Rectal smooth muscle tissue (tissue), 1 donor: Measurements from ENCODE around the gene DVL1.
"Not testable (repeated sequence)": the region's sequence is repeated elsewhere in the genome, so short reads cannot be mapped to it uniquely, and the experiment has no call there.

Experiments used
- H3K27ac ChIP-seq: one replicate; pipeline ENCODE4 v1.7.0; 2013; ENCODE audit warnings: low read depth, low read length, inconsistent platforms
- H3K27me3 ChIP-seq: one replicate; pipeline ENCODE4 v1.7.0; 2013; ENCODE audit warnings: low read length; ENCODE audit not compliant: control insufficient read depth, insufficient read depth
- H3K36me3 ChIP-seq: one replicate; pipeline ENCODE4 v1.7.0; 2013; ENCODE audit warnings: low read length; ENCODE audit not compliant: control insufficient read depth, insufficient read depth
- H3K4me1 ChIP-seq: one replicate; pipeline ENCODE4 v1.7.0; 2013; ENCODE audit warnings: low read length; ENCODE audit not compliant: control insufficient read depth, insufficient read depth
- H3K4me3 ChIP-seq: one replicate; pipeline ENCODE4 v1.7.0; 2013; ENCODE audit warnings: low read length
- H3K9ac ChIP-seq: one replicate; pipeline ENCODE4 v1.7.0; 2013; ENCODE audit warnings: low read length

Gene DVL1

DNA sequence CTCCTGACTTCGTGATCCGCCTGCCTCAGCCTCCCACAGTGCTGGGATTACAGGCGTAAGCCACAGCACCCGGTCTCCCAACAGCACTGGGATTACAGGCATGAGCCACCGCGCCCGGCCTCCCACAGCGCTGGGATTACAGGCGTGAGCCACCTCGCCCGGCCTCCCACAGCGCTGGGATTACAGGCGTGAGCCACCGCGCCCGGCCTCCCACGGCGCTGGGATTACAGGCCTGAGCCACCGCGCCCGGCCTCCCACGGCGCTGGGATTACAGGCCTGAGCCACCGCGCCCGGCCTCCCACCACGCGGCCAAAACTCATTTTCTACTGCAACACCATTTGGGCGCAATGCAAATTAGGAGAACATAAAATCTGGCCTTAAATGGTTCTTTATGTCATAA lies 36.1 kb upstream of the DVL1 start:
- H3K36me3 ChIP-seq = peaks cover 35% of the 10 kb centered on the region
- not testable (repeated sequence) for H3K9ac ChIP-seq, H3K27ac ChIP-seq, H3K4me1 ChIP-seq, H3K27me3 ChIP-seq, H3K4me3 ChIP-seq

DNA sequence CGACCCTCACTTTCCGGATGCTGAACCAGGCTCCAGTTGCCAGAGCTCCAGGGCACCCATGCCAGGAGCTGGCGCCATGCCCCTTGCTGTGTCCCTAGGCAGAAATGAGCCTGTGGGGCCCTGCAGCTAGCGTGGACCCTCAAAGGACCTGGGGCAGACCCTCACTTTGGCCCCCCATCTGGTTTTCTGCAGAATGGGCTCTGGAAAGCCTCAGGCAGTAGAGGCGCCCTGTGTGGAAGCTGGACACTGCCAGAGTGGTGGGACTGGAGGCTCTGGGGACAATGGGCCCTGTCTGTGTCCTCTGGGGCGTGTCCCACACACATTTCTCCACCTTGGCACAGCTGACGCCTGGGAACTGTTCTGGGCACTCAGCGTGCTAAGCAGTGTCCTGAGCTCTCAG lies 32.1 kb upstream of the DVL1 start:
- H3K27ac ChIP-seq = no peak overlapping the region
- peaks cover 4% of the 10 kb centered on the region for H3K36me3 ChIP-seq
- H3K4me1 ChIP-seq = no peaks in the 10 kb centered on the region
- no peak overlapping the region for H3K9ac ChIP-seq
- no peak overlapping the region for H3K4me3 ChIP-seq
- H3K27me3 ChIP-seq = no peaks in the 10 kb centered on the region

DNA sequence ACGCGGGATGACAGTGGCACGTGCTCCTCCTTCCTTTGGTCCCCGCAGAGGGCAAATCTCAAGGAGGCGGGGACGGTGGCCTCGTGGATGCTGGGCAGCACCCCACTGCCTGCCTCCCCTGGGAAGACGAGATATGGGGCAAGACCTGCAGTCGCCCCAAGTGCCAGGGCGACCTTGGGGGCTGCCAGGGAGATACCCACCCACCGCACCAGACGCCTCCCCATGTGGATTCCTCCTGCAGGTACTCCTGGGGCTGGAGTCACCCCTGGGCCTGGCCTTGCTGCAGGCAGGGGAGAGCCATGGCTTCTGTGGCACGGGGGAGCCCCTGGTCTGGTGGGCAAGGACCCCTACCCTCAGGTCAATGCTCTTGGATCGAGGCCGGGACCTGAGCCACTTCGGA lies 31.6 kb upstream of the DVL1 start:
- Histone ChIP-seq H3K27me3 (no peaks in the 10 kb centered on the region), H3K4me1 (peaks cover 3% of the 10 kb centered on the region), H3K4me3 (no peak overlapping the region), H3K36me3 (no peaks in the 10 kb centered on the region), H3K9ac (no peak overlapping the region), H3K27ac (no peak overlapping the region)

DNA sequence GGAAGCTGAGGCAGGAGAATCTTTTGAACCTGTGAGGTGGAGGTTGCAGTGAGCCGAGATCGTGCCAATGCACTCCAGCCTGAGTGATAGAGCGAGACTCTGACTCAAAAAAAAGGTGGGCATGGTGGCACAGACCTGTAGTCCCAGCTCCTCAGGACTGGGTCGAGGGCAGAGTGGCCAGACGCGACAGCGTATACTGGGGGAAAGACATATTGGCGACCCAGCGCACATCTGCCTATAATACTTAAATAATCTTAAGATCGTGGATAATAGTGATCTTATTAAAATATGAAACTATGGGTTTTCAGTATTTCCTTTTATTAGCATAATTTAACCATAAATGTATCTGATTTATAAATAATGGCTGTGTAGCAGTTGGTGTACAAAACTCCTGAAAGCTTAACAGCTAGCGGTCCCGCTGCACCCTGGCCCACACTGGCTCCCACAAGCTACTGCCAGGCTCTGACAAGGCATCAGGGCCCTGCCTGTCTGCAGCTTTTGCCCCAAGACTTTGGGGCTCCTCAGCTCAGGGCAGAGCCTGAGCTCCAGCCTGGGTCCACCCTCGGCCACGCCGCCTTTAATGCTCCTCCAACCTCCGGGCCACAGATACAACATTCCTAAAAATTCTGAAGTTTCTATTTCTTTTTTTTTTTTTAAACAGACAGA lies 28.5 kb upstream of the DVL1 start:
- H3K4me1 ChIP-seq = peaks cover 13% of the 10 kb centered on the region
- no peak overlapping the region for H3K4me3 ChIP-seq
- no peaks in the 10 kb centered on the region for H3K36me3 ChIP-seq
- H3K9ac ChIP-seq = no peak overlapping the region
- H3K27ac ChIP-seq = no peak overlapping the region
- H3K27me3 ChIP-seq = no peaks in the 10 kb centered on the region

DNA sequence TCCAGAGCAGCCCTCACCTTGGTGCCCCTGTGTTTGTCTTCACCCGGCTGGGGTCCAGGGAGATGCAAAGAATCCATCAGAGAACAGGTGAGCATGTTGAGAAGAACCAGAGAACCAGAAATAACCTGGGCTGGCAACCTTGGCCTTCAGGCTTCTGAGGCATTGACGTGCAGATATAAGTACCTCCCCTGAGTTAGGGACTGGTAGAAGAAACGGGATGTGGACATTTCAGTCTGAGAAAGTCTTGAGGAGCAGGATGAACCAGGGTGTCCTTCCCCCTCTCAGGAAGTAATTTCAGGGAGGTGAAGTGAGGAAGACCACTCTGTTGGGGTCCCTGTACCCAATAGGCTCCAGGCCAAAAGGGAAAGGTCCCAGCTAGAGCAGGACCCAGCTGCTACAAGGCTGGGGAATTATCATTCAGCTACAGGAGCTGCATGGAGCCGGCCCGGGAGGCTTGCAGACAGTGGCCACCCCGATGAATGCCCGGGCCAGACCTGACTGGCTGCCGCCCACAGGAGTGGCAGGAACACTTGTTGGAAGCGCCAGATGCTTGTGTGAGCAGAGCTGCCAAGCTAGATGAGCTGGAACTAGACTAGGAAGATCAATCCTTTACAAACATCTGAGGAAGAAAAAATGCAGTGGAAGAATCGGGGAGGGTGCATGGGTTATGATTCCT lies 27.5 kb upstream of the DVL1 start:
- no peak overlapping the region for H3K4me3 ChIP-seq
- no peak overlapping the region for H3K9ac ChIP-seq
- no peak overlapping the region for H3K27ac ChIP-seq
- H3K27me3 ChIP-seq = no peaks in the 10 kb centered on the region
- H3K36me3 ChIP-seq = no peaks in the 10 kb centered on the region
- peaks cover 15% of the 10 kb centered on the region for H3K4me1 ChIP-seq

DNA sequence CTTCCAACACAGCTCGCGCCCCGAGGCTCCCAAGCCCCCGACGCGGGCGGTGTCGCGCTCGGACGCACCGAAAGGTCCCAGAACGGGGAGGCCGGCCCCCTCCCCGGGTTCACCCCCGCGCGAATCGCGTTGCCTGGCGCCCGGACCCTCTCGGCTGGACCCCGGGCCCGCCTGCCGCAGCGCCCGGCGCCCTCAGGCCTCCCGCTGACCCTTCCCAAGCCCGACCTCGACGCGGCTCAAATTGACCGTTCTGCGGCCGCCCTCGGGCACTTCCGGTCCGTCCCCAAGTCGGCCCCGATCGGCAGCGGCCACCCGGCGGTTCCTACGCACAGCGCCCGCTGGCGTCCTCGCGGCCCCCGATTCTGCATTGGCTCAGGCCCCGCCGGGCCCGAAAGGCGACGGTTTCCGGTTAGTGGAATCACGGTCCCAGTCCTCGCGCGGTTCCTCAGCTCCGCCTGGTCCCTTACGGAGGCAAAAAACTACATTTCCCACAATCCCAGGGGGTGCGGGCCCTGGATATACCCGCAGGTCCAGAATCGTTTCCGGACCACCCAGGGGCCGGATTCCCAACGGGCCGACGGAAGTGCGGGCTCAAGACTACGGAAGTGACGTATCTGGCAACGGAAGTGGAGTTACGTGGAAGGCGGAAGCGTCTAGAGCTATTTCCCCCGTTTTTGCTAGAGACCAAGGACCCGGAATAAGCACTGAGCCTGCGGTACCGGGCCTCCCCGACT lies 25.9 kb upstream of the DVL1 start, which contains the start of gene AURKAIP1:
Gene AURKAIP1 (minus strand): TSS at position 279 of the 734 bp plus-strand sequence. CDS start 451 bp downstream, outside the sequence.
- peak within 1 kb of the TSS; percentile 84 for H3K27ac ChIP-seq
- no peaks in the 10 kb centered on the region for H3K27me3 ChIP-seq
- H3K4me3 ChIP-seq = peak within 1 kb of the TSS; percentile 94
- H3K9ac ChIP-seq = peak within 1 kb of the TSS; percentile 90
- H3K4me1 ChIP-seq = peaks cover 17% of the 10 kb centered on the region
- H3K36me3 ChIP-seq = no peaks in the 10 kb centered on the region

DNA sequence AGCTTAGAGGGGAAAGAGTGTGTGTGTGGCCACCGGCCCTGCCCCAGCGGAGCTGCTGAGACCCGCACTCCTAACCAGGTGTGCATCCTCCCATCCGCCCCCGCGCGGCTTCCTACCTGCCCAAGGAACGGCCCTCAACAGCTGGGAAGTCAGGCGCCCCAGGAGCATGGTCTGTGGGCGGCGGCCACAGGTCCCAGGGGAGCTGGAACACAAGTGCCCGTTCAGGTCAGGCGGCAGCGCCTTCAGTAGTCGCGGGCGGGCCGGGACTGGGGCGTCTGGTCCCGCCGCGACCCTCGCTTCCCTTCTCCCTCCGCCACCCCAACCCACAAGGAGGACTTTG lies 25.3 kb upstream of the DVL1 start:
- H3K4me1 ChIP-seq = peaks cover 17% of the 10 kb centered on the region
- H3K27ac ChIP-seq = peak overlapping the region; percentile 84
- H3K36me3 ChIP-seq = no peaks in the 10 kb centered on the region
- peak overlapping the region; percentile 90 for H3K9ac ChIP-seq
- H3K27me3 ChIP-seq = no peaks in the 10 kb centered on the region
- H3K4me3 ChIP-seq = peak overlapping the region; percentile 94

DNA sequence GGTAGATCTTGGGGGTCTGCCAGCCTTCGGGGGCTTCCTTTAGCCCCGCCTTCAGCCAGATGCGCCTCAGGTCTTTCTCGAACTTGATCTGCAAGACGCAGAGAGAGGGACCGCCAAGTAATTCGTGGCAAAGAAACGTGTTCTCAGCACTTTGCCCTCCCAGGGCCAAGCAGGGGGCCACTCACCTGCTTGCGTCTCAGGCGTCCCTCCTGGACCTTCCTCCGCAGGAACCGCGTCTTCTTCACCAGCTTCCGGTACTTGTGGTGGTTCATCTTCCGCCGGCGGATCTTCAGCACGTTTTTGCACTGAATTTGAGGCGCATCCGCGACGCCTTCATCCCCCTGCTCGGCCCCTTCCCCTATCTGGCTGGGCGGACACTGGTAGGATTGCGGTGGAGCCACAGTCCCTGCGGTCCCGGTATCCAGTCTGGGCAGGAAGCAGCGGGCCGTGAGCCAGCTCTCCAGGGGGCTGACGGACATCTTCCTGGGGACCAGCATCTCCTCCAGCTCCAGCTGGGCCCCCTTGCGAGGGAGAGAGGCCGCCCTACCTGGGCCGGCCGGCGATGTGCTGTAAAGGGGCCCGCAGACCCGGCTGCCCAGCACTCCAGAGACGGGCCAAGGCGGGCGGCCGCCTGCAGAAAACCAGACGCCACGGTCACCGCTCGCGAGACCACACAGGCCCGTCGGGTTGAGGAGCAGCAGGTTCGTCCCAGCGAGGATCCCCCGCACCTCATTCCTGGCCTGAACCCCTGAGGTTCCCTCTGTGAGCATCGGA lies 24.8 kb upstream of the DVL1 start:
- Histone ChIP-seq H3K4me1 (peaks cover 17% of the 10 kb centered on the region), H3K36me3 (no peaks in the 10 kb centered on the region), H3K4me3 (peak overlapping the region; percentile 94), H3K27ac (peak overlapping the region; percentile 84), H3K27me3 (no peaks in the 10 kb centered on the region), H3K9ac (peak overlapping the region; percentile 90)

DNA sequence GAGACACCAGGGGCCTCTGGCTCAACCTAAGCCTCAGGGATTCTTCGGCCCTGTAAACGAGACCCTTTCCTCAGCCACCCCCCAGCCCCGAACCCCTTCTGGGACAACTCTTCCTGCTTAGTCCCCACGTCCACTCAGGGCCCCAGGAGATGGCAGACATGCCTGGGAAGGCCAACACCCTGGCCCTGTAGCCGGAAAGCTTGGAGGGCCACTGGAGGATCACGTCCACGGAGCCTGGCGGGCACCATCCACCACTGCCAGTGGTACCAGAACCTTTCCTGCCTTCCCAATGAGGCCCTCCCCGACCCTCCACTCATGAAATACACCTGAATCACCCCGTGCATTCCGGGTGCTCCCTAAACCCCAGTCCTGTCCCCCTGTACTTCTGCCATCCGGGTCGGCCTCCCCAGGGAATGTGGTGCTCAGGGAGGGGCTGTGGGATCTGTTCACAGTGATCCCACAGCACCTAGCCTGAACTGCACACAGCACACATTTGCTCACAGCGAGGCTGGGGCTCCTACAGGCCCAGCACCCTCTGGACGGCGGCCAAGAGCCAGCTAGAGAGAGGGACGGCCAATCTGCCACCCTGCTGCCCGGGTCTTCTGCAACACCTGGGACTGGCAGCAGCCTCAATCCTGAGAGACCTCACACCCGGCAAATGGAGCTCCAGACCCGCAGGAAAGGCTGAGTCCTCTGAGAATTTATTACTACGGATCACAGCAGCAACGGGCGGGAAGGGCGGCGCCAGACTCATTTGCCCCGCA lies 24.0 kb upstream of the DVL1 start:
- H3K4me1 ChIP-seq = peaks cover 17% of the 10 kb centered on the region
- H3K9ac ChIP-seq = no peak overlapping the region
- no peaks in the 10 kb centered on the region for H3K36me3 ChIP-seq
- H3K4me3 ChIP-seq = no peak overlapping the region
- no peak overlapping the region for H3K27ac ChIP-seq
- no peaks in the 10 kb centered on the region for H3K27me3 ChIP-seq

DNA sequence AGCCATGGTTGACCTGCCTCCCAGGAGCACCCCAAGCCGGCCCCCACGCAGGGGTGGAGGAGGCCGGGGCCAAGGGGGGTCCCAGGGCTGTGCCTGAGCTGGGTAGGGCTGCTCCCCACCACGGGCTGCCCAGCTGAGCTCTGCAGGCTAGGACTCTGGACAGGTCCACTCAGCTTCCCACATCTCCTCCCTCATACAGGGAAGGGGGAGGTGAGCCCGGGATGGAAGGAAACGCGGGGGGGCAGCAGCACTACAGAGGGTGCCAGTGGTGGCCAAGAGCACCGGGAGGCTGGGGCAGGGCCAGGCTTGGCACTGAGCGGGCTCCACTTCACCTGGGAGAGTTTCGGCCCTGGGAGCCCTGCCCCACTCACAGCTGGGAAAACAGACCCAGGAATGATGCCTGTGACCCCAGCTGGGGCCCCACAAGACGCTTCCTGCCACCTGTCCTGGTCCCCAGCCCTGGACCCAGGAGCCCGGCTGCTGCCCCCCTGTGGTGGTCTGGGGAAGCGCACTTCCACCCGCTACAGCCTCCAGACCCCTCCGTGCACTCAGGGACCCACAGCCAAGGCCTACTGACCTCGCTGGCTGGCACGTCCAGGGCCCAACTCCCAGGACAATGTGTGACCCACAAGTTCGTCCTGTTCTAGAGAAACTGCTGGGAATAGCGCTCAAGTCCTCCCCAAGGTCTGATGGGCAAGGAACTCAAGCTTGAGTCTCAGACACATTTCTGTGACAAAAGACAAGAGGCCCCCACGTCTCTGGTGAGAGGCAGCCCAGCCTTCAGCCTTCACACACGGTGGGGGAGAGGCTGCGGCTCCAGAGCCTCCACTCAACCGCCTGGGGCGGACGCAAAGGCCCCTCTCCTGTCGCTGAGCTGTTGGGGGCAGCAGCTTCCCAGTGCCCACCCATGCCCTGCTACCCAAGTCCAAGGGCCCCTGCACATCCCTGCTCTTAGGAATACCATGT lies 22.8 kb upstream of the DVL1 start:
- Histone ChIP-seq H3K9ac (no peak overlapping the region), H3K36me3 (no peaks in the 10 kb centered on the region), H3K27ac (no peak overlapping the region), H3K4me1 (peaks cover 17% of the 10 kb centered on the region), H3K27me3 (no peaks in the 10 kb centered on the region), H3K4me3 (no peak overlapping the region)

DNA sequence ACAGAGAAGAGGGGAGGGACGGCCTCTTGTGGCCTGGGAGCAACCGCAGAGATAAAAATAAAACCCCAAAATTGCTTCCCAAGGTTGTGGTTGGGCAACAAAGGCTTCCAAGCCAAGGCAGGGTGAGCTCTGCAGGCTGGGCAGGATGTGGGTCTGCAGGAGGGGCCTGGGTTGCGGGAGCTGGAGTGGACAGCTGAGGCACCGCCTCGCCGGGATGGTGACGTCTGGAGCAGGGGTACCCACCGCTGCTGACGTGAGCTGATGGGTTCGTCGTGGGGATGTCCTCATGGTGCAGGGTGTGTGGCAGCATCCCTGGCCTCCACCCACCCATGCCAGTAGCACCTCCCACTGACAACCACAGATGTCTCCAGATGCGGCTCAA lies 22.1 kb upstream of the DVL1 start:
- Histone ChIP-seq H3K9ac (no peak overlapping the region), H3K27me3 (no peaks in the 10 kb centered on the region), H3K4me1 (peaks cover 17% of the 10 kb centered on the region), H3K36me3 (no peaks in the 10 kb centered on the region), H3K4me3 (no peak overlapping the region), H3K27ac (no peak overlapping the region)
